Stimulated activated effector memory CD8-positive, alpha-beta T cell treated with anti-CD3 and anti-CD28 coated beads, Interleukin-12 subunit alpha, Interleukin-12 subunit beta, amount 100 ng/mL, for 72 hours (primary cell): Measurements from ENCODE around the gene LSR.

Source experiments
- ATAC-seq: fragments of 150-1000 bp; cut with Tn5 transposase; 2 replicates; pipeline ENCODE4 v1.10.0; 2021
- DNase-seq, 2 donors: peaks; one replicate each; pipeline ENCODE4 v3.0.0; 2021 to 2022; ENCODE audit warnings: low spot score in 2 of 2
- H3K27ac Mint-ChIP-seq: one replicate; pipeline ENCODE4 v1.8.0; 2022; ENCODE audit warnings: mild to moderate bottlenecking, mixed read lengths
- H3K36me3 Mint-ChIP-seq: one replicate; pipeline ENCODE4 v1.8.0; 2022; ENCODE audit warnings: mild to moderate bottlenecking, mixed read lengths
- H3K4me1 Mint-ChIP-seq: one replicate; pipeline ENCODE4 v1.8.0; 2022; ENCODE audit warnings: mixed read lengths
- H3K4me3 Mint-ChIP-seq: one replicate; pipeline ENCODE4 v1.8.0; 2022; ENCODE audit warnings: mild to moderate bottlenecking, mixed read lengths
- H3K9me3 Mint-ChIP-seq: one replicate; pipeline ENCODE4 v1.8.0; 2022; ENCODE audit warnings: mixed read lengths

The LSR gene

GRCh38 chr19:35293363-35293739 lies 44.5 kb downstream of the LSR start:
- H3K9me3 Mint-ChIP-seq, result no peaks in the 10 kb centered on the region

GRCh38 chr19:35293808-35294207 lies 45.0 kb downstream of the LSR start:
- H3K27ac Mint-ChIP-seq, result no peak overlapping the region
- H3K4me3 Mint-ChIP-seq, result no peak overlapping the region
- DNase-seq, result no peak
- no peak for ATAC-seq
- peaks cover 6% of the 10 kb centered on the region for H3K4me1 Mint-ChIP-seq
- H3K9me3 Mint-ChIP-seq, result no peaks in the 10 kb centered on the region
- H3K36me3 Mint-ChIP-seq, result no peaks in the 10 kb centered on the region

More at GRCh38 chr19:35293363-35293739, 44.5 kb downstream of the LSR start:
- H3K36me3 Mint-ChIP-seq, result no peaks in the 10 kb centered on the region
- H3K27ac Mint-ChIP-seq, result no peak overlapping the region
- no peak overlapping the region for H3K4me3 Mint-ChIP-seq
- no peak for ATAC-seq
- peaks cover 6% of the 10 kb centered on the region for H3K4me1 Mint-ChIP-seq
- no peak for DNase-seq

DNA sequence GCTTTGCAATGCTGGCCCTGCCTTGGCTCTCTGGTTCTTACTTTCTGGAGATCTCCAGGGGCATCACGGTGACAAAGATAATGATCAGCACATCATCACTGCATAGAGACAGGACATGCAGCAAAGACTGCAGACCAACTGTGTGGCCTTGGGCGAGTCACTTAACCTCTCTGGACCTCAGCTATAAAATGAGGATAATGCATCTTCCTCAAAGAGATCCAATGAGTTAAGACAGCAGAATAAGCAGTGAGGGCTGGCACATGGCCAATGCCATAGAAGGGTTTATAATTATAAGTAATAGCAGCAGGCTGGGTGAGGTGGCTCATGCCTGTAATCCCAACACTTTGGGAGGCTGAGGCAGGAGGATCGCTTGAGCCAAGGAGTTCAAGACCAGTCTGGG lies 45.5 kb downstream of the LSR start:
- Mint-ChIP-seq H3K4me3 (no peak overlapping the region), H3K36me3 (no peaks in the 10 kb centered on the region), H3K9me3 (no peaks in the 10 kb centered on the region), H3K27ac (no peak overlapping the region), H3K4me1 (peaks cover 6% of the 10 kb centered on the region)
- DNase-seq (no peak), ATAC-seq (no peak)

GRCh38 chr19:35294859-35295791 lies 46.3 kb downstream of the LSR start:
- H3K9me3 Mint-ChIP-seq, result no peaks in the 10 kb centered on the region
- no peak overlapping the region for H3K27ac Mint-ChIP-seq
- no peak for DNase-seq
- peaks cover 6% of the 10 kb centered on the region for H3K4me1 Mint-ChIP-seq
- no peak for ATAC-seq
- no peak overlapping the region for H3K4me3 Mint-ChIP-seq
- no peaks in the 10 kb centered on the region for H3K36me3 Mint-ChIP-seq

DNA sequence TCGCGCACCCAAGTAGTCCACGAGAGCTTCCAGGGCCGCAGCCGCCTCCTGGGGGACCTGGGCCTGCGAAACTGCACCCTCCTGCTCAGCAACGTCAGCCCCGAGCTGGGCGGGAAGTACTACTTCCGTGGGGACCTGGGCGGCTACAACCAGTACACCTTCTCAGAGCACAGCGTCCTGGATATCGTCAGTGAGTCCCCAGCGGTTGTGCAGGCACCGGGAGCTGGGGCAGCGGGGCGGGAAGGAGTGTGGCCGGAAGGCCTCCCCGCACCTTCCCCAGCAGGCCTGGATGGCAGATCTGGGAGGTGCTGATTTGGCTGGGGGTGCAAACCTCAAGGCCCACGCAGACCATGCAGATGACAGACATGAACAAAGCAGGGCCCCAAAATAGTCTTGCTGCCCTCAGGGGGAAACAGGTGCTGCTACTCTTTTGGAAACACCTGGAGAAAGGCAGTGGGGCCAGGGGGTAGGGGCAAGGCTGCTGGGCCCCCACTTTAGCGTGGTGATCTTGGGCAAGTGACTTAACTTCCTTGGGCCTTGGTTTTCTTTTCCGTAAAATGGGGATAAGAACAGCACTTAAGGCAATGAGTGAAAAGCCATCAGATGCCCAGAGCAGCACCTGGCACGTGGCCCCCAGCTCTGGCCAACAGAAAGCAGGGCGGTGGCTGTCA lies 47.1 kb downstream of the LSR start:
- peaks cover 6% of the 10 kb centered on the region for H3K4me1 Mint-ChIP-seq
- H3K4me3 Mint-ChIP-seq, result no peak overlapping the region
- ATAC-seq, result peak; percentile 62
- H3K36me3 Mint-ChIP-seq, result no peaks in the 10 kb centered on the region
- H3K9me3 Mint-ChIP-seq, result no peaks in the 10 kb centered on the region
- DNase-seq, result no peak
- peak overlapping the region; percentile 27 for H3K27ac Mint-ChIP-seq

DNA sequence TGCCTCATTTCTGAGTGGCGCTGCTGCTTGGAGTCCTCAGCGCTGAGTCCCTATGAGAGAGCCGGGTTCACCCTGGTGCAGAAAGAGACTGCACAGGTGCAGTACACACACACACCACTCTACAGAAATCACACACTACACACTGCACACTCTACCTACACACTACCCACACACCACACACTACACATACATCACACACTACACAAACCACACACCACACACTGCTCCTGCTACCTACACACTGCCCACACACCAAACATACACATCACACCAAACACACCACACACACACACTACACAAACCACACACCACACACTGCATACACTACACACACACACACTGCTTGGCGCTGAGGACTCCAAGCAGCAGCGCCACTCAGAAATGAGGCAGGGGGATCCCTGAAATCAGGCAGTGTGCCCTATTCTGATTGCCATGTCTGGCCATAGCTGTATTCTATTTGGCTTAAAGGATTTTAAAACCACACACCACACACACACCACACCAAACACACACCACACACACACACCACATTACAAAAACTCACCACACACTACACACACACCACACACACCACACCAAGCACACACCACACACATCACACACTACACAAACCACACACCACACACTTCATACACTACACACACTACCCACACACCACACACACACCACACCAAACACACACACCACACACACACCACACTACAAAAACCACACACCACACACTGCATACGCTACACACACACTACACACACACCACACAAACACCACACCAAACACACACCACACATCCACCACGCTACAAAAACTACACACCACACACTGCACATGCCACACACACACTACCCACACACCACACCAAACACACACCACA lies 48.1 kb downstream of the LSR start:
- H3K36me3 Mint-ChIP-seq, result no peaks in the 10 kb centered on the region
- no peak overlapping the region for H3K4me3 Mint-ChIP-seq
- H3K9me3 Mint-ChIP-seq, result no peaks in the 10 kb centered on the region
- H3K27ac Mint-ChIP-seq, result no peak overlapping the region
- ATAC-seq (peak; percentile 38), DNase-seq (no peak)
- peaks cover 6% of the 10 kb centered on the region for H3K4me1 Mint-ChIP-seq

GRCh38 chr19:35297515-35297848 lies 48.7 kb downstream of the LSR start:
- no peak for ATAC-seq
- H3K36me3 Mint-ChIP-seq, result no peaks in the 10 kb centered on the region
- H3K4me1 Mint-ChIP-seq, result peaks cover 6% of the 10 kb centered on the region

GRCh38 chr19:35297922-35298321 lies 49.1 kb downstream of the LSR start:
- no peaks in the 10 kb centered on the region for H3K9me3 Mint-ChIP-seq
- peaks cover 6% of the 10 kb centered on the region for H3K4me1 Mint-ChIP-seq
- H3K27ac Mint-ChIP-seq, result no peak overlapping the region
- no peak for ATAC-seq
- no peak overlapping the region for H3K4me3 Mint-ChIP-seq
- no peak for DNase-seq
- no peaks in the 10 kb centered on the region for H3K36me3 Mint-ChIP-seq

More at GRCh38 chr19:35297515-35297848, 48.7 kb downstream of the LSR start:
- DNase-seq, result no peak
- Mint-ChIP-seq H3K27ac (no peak overlapping the region), H3K9me3 (no peaks in the 10 kb centered on the region), H3K4me3 (no peak overlapping the region)

DNA sequence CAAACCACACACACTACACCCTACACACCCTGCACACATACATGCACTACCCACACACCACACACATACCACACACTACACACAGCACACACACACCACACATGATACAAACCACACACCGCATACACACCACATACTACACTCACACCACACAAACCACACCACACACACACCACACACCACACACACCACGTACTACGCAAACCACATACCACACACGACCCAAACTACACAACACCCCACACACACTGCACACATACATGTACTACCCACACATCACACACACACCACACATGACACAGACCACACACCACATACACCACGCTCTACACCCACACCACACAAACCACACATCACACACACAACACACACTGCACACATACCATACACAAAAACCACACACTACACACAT lies 49.8 kb downstream of the LSR start:
- no peak for DNase-seq

DNA sequence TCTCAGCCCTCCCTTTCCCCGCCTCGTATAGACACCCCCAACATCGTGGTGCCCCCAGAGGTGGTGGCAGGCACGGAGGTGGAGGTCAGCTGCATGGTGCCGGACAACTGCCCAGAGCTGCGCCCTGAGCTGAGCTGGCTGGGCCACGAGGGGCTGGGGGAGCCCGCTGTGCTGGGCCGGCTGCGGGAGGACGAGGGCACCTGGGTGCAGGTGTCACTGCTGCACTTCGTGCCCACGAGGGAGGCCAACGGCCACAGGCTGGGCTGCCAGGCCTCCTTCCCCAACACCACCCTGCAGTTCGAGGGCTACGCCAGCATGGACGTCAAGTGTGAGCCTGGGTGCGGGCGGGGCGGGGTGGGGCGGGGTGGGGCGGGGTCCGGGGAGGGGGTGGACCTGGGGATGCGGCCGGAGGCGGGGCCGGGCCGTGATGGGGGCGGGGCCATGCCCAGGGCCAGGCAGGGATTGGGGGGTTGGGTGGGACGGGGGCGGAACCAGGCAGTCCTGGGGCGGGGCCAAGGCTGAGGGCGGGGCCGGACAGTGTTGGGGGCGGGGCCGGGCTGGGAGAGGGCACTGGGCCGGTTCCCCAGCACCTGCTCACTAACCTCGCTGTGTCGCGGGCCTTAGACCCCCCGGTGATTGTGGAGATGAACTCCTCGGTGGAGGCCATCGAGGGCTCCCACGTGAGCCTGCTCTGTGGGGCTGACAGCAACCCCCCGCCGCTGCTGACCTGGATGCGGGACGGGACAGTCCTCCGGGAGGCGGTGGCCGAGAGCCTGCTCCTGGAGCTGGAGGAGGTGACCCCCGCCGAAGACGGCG lies 50.9 kb downstream of the LSR start:
- Mint-ChIP-seq H3K9me3 (no peaks in the 10 kb centered on the region), H3K4me3 (no peak overlapping the region), H3K4me1 (peaks cover 6% of the 10 kb centered on the region), H3K36me3 (no peaks in the 10 kb centered on the region), H3K27ac (no peak overlapping the region)
- DNase-seq (no peak), ATAC-seq (no peak)

More for the DNA sequence above, 49.8 kb downstream of the LSR start:
- Mint-ChIP-seq H3K4me3 (no peak overlapping the region), H3K9me3 (no peaks in the 10 kb centered on the region), H3K27ac (no peak overlapping the region), H3K4me1 (peaks cover 6% of the 10 kb centered on the region), H3K36me3 (no peaks in the 10 kb centered on the region)
- no peak for ATAC-seq

DNA sequence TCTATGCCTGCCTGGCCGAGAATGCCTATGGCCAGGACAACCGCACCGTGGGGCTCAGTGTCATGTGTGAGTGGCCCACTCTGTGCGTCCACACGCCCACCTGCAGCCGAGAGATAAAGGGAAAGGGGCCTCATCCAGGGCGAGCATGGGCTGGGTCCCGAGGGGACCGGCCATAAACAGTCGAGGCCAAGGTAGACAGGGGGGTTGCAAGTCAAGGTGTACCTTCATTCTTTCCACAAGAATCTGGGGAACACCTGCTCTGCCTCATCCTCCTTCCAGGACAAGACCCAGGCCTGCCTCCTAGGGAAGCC lies 51.5 kb downstream of the LSR start:
- Mint-ChIP-seq H3K9me3 (no peaks in the 10 kb centered on the region), H3K4me1 (peaks cover 6% of the 10 kb centered on the region), H3K4me3 (no peak overlapping the region), H3K27ac (no peak overlapping the region), H3K36me3 (no peaks in the 10 kb centered on the region)
- ATAC-seq, result no peak
- DNase-seq, result no peak

DNA sequence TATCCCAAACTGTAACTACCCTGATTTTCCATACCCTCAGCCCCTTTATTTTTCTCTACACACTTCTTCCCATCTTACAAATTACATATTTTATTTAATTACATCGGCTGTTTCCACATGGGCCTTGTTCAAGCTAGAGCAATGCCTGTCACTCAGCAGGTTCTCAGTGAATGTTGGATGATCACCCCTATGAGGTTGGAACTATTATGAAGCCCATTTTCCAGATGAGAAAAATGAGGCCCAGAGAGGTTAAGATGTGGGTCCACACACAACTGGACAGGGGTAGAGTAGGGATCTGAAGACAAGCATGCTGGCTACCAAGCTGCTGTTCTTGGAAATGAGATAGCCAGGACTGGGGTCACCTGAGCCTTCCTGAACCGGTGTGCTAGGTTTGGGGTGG lies 53.2 kb downstream of the LSR start:
- DNase-seq (no peak), ATAC-seq (no peak)
- H3K27ac Mint-ChIP-seq, result no peak overlapping the region
- H3K36me3 Mint-ChIP-seq, result no peaks in the 10 kb centered on the region
- no peaks in the 10 kb centered on the region for H3K9me3 Mint-ChIP-seq
- no peaks in the 10 kb centered on the region for H3K4me1 Mint-ChIP-seq
- no peak overlapping the region for H3K4me3 Mint-ChIP-seq

DNA sequence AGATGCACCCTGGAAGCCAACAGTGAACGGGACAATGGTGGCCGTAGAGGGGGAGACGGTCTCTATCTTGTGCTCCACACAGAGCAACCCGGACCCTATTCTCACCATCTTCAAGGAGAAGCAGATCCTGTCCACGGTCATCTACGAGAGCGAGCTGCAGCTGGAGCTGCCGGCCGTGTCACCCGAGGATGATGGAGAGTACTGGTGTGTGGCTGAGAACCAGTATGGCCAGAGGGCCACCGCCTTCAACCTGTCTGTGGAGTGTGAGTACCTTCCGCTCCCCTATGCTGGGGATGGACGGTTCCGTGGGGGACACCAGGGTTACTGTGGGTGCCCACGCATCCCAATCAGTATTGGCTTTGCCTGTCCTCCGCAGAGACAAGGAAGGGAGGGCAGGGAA lies 53.6 kb downstream of the LSR start:
- ATAC-seq (no peak), DNase-seq (no peak)
- Mint-ChIP-seq H3K36me3 (no peaks in the 10 kb centered on the region), H3K27ac (no peak overlapping the region), H3K9me3 (no peaks in the 10 kb centered on the region), H3K4me1 (no peaks in the 10 kb centered on the region), H3K4me3 (no peak overlapping the region)

- Mint-ChIP-seq H3K27ac (no peak overlapping the region), H3K4me1 (no peaks in the 10 kb centered on the region), H3K4me3 (no peak overlapping the region), H3K9me3 (no peaks in the 10 kb centered on the region), H3K36me3 (no peaks in the 10 kb centered on the region)
- ATAC-seq, result no peak
- no peak for DNase-seq
Measured at GRCh38 chr19:35303357-35303915, 54.6 kb downstream of the LSR start.
